Amniotic epithelial cell (primary cell): ENCODE data around the gene GYPA.
A peak's percentile ranks its signal among the peaks of the same experiment; 100 is the strongest.
"Not testable (repeated sequence)": the region's sequence is repeated elsewhere in the genome, so short reads cannot be mapped to it uniquely, and the experiment has no call there.

ENCODE experiments used
- DNase-seq: peaks from one replicate; pipeline ENCODE4 v3.0.0-alpha.2; 2010; ENCODE audit warnings: low read depth

Gene GYPA

DNA sequence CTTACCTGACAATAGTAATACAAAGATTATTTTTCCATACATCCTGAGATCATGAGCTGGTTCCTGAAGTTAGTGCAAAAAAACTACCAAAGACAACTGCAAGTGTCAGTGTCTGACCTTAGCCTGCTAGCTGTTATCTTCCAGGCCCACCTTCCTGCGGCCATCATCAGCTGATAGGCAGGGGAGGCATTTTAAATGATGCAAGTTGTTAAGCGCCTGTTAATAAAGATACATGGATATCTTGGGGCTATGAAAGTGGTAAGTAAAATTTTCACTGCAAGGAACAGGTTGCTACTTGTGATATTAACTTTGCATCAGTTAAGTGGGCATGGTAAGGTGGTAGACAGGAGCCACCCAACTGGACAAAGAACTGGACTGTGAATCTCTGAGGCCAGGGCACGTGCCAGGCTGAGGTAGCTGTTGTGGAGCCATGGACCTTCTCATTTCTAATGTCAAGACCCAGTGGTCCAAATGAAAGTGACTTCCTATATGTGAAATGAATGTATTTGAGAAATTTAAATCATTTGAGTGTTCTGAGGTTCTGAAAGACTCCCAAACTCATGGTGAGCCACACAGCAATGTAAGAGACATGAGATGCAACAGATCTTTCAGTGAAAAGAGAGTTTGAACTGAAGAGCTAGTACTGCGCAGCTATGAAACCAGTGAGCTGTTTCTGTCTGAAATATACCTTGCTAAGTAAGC is at the start of gene GYPA:
TSS of gene GYPA (minus strand) at position 125 of the 702 bp plus-strand sequence. CDS start at position 42, 83 bp downstream.
- not testable (repeated sequence) for DNase-seq

DNA sequence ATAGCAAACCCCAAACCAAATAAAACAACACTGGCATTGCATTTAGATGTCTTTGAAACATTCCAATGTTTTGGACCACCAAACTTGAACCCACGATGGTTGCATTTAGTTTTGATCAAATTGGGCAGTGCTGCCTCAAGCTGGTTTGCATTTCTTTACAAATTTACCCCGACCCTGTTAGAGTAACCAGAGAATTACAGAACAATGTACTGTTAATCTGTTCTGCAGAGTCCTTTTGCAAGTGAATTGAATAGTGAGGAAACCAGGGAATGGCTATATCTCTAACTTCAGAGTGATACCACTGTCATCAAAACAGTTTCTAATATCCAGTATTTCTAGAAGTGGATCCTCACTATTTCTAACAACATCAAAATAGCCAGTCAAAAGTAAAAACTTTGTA is 49.5 kb upstream of the GYPA start:
- DNase-seq: no peak

GRCh38 chr4:144189121-144189520 is 48.6 kb upstream of the GYPA start:
- DNase-seq: no peak

DNA sequence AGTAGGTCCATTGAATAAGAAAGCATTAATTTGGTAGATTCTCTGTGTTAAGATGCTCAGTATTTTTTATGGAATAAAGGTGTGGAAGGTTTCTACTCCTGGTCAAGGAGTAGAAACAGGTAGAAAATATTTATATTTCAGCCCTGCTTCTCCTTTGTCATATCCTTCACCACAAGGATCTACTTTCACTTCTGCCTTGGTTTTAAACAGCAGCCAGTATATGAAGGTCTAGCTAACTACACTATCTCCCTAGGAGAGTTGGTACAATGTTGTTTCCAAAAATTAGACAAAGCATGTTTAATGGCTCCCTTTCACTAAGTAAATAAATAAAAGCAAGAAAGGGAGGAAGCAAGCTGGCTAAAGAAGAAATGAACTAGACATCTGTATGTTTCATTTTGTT is 44.6 kb upstream of the GYPA start:
- DNase-seq: no peak

DNA sequence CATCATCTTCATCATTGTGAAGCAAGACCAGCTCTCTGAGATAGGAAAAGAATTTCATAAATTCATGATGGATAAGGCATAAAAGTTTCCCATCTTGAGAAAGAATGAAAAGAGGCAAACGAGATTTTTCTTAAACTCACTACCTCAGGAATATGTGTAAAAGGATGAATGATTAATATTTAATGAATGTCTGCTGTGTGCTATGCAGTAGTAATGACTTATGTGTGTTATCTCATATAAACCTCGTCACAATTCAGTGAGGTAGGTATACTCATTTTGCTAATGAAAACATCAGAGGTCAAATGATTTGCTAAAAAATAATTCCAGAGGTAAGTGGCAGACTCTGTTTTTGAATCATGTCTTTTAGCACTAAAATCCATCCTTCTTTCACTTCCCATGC is 42.6 kb upstream of the GYPA start:
- no peak for DNase-seq

DNA sequence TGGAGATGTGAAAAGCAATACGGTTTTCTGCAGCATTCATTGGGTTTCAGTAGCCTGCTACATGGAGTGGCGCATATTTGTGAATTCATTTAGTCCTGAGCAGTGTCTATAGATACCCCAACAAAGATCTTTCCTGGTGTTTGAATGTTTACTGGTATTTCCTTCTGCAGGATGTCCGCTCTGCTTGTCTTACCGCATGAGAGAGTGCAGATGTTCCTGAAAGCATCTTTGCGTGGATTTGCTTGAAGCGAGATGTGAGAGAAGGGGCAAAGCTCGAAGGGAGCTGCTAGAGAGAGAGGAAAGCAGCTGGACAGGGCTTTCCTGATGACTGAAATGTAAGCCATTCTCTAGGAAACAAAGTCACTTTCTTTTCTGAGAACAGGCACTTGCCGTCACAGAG is 40.9 kb upstream of the GYPA start:
- DNase-seq: no peak

- DNase-seq: peak; percentile 14
Measured at GRCh38 chr4:144179152-144179739, 38.7 kb upstream of the GYPA start.

GRCh38 chr4:144178414-144178813 is 37.9 kb upstream of the GYPA start:
- peak; percentile 24 for DNase-seq

GRCh38 chr4:144176476-144176875 is 36.0 kb upstream of the GYPA start:
- no peak for DNase-seq

- DNase-seq: peak; percentile 57
Measured at GRCh38 chr4:144174401-144175067, 34.0 kb upstream of the GYPA start.

DNA sequence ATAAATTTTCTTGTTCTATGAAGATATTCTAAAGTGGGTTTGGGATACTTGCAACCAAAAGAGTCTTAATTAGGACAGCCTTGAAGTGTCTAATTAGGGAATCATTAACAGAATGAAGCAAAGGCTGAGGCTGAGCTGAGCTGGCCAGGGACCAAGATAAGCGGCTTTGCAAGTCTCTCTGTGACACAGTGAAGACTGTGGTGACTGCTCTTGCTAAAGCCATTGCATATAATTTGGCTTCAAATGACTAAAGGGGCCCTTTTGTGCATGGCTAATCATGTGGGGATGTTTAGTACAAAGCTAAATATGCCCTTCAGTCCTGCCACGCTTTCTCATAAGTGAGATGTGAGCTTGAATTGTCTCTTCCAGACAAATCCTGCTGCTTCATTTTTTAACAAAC is 31.2 kb upstream of the GYPA start:
- no peak for DNase-seq

GRCh38 chr4:144169211-144169610 is 28.7 kb upstream of the GYPA start:
- DNase-seq: no peak

GRCh38 chr4:144154044-144154443 is 13.5 kb upstream of the GYPA start:
- no peak for DNase-seq

DNA sequence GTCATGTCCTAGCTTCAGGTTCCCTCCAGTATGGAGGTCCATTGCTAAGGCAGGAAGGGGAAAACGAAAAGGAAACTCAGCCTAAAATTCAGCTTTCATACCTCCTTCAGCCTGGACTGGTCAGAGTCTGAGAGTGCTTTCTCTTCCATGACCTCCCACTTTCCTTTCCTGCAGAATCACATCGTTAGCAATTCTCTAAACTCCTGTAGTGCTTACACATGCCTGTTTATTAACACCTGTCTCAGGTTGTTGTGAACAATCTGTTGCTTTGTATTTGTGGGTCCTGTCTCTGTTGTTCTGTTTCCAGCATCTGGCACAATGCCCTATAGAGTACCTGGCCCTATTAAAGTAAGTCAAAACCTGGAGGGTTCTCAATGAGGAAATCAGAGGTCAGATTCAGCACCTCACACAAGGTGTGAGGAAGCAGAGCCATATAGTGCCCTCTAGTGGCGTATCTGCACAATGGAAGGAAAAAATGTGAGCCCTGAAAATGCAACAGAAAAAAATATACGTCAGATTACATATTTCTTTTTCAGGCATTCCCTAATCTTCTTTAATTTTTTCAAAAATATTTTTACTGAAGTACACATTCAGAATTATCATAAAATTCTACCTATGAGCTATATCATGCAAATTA is 2.3 kb upstream of the GYPA start:
- DNase-seq: peak; percentile 10

DNA sequence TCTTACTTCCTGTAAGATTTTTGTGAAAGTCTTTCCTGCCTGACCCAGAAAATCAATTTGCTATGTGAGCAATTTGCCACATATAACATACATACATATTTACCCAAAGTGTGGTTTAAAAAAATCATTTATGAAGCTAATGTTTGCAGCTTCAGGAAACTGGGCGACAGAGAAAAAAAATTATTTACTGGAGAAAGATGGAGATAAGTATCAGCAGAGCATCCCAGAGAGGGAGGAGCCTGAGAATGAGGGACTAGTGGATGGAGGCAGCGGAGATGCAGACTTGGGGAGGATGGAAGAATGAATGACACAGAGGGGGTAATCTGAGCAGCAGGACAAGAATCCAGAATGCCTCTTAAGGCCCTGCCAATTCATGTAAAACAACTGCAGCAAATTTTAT is 975 bp upstream of the GYPA start:
- DNase-seq: no peak

- not testable (repeated sequence) for DNase-seq
Measured at GRCh38 chr4:144139991-144140390, 527 bp downstream of the GYPA start.

DNA sequence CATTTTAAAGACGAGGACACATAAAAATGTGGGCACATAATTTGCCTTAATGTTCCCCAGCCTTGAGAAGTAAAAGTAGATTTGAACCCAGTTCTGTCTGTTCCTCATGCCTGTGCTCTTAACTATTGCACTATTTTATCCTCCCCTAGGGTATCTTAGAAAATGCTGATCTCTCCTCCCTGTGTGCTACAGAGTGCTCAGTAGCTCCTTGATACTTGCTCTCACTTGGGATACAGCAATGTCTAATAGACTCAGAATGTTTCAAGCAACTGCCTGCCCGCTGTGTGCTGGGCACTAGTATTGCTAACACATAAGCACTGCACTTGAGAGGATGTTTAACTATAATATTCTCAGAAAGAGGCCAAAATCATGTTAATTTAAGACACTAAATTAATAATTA is 971 bp downstream of the GYPA start:
- not testable (repeated sequence) for DNase-seq

DNA sequence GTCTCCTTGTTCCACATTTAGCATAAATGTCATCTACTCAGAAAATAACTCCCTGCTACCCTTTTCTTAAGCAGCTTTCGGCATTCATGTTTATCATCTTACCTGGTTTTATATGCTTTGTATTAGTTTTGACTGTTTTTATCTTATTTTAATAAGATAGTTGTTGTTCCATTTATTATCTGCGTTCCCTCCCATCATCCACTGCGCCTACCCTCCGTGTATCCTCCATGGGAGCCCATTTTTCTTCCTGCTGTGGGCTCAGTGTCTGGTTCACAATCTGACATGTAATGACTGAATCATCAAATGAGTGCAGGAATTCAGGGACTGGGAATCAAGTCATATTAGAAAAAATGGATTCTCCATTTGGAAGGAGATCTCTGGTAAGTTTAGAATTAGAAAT is 2.3 kb downstream of the GYPA start:
- DNase-seq: not testable (repeated sequence)

- peak; percentile 1 for DNase-seq
Measured at GRCh38 chr4:144137137-144137931, 3.2 kb downstream of the GYPA start.

- not testable (repeated sequence) for DNase-seq
Measured at GRCh38 chr4:144136189-144136588, 4.3 kb downstream of the GYPA start.

DNA sequence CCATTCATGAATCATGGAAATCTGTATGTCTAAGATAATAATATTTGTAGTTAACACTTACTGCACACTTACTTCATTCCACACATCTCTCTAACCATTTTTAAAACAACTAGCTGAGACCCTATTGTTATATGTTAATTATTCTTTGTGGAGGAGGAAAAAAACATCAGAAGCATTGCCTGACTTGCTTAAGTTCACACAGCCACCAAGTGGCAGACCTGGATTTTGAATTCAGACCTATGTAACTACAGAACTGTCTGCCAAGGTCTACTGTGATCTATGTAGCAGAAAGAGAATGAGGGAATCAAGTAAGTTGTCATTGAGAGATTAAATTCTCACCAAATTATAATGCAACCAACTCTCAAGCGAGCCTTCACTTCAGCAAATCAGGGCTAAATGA is 10.4 kb downstream of the GYPA start:
- DNase-seq: not testable (repeated sequence)

DNA sequence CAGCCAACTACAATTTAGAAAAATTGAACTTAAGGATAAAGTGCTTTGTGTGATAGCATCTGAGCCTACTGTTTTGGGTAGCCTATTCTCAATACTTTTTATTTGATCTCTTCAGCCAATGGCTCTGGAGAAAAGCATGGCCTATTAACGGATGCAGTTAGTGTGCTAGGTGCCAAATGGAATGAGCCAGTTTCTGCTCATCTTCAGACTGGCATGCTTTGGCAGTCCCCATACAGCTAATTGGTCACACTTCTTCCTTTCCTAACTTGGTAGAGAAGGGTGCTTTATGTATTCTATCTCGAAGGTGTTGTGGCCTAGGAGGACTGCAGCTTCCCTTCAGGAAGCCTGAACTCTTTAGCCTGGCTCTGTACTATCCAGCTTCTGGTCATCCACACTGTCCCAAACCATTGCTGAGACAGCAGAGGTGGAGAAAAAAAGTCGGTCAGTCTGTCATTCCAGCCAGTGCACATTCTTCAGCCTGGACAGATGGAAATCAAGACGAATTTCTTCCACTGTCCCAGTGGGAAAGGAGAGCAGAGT is 11.1 kb downstream of the GYPA start:
- DNase-seq: not testable (repeated sequence)
